H9 (cell line): ENCODE measurements around the gene GABPB2. TPM values are rescaled to one million over a fixed set of nuclear protein-coding genes. Genes with fewer than 3 reads are reported as not detected.
A peak's percentile ranks its signal among the peaks of the same experiment; 100 is the strongest.

Source experiments
- DNase-seq: peaks from one replicate; pipeline ENCODE4 v3.0.0-alpha.2; 2017
- H2AFZ ChIP-seq: one replicate; pipeline ENCODE4 v1.6.1; 2013; ENCODE audit warnings: mild to moderate bottlenecking, low read length, control low read depth, moderate library complexity
- H2AK5ac ChIP-seq: 2 replicates; pipeline ENCODE4 v1.6.1; 2013; ENCODE audit warnings: low read length, control low read depth, mixed read lengths; ENCODE audit not compliant: insufficient read length
- H2BK120ac ChIP-seq: one replicate; pipeline ENCODE4 v1.6.1; 2013; ENCODE audit warnings: low read depth, mild to moderate bottlenecking, low read length, control low read depth, inconsistent platforms; ENCODE audit not compliant: poor library complexity, severe bottlenecking
- H2BK12ac ChIP-seq: 2 replicates; pipeline ENCODE4 v1.6.1; 2013; ENCODE audit warnings: low read length, control low read depth, mixed read lengths, low read depth; ENCODE audit not compliant: insufficient read length
- H2BK15ac ChIP-seq: 2 replicates; pipeline ENCODE4 v1.6.1; 2013; ENCODE audit warnings: low read depth, low read length, control low read depth
- H2BK20ac ChIP-seq: one replicate; pipeline ENCODE4 v1.6.1; 2013; ENCODE audit warnings: low read depth, mild to moderate bottlenecking, low read length, control low read depth, inconsistent platforms; ENCODE audit not compliant: poor library complexity, severe bottlenecking
- H2BK5ac ChIP-seq: 2 replicates; pipeline ENCODE4 v1.6.1; 2013; ENCODE audit warnings: low read length, control low read depth, mixed read lengths; ENCODE audit not compliant: insufficient read length
- H3K14ac ChIP-seq: 2 replicates; pipeline ENCODE4 v1.6.1; 2013; ENCODE audit warnings: low read length, control low read depth; ENCODE audit not compliant: insufficient read depth
- H3K18ac ChIP-seq: 2 replicates; pipeline ENCODE4 v1.6.1; 2013; ENCODE audit warnings: low read depth, mild to moderate bottlenecking, mixed read lengths, low read length, control low read depth; ENCODE audit not compliant: insufficient read length
- H3K23ac ChIP-seq: 2 replicates; pipeline ENCODE4 v1.6.1; 2013; ENCODE audit warnings: low read length, control low read depth, mixed read lengths, low read depth; ENCODE audit not compliant: insufficient read length
- H3K23me2 ChIP-seq: 2 replicates; pipeline ENCODE4 v1.6.1; 2013; ENCODE audit warnings: low read depth, mild to moderate bottlenecking, mixed read lengths, low read length, control low read depth; ENCODE audit not compliant: insufficient read length, poor library complexity, severe bottlenecking
- H3K27ac ChIP-seq: 2 replicates; pipeline ENCODE4 v1.5.1; 2013; ENCODE audit warnings: low read length, control low read depth, mixed read lengths, low read depth; ENCODE audit not compliant: insufficient read length
- H3K27me3 ChIP-seq: 2 replicates; pipeline ENCODE4 v1.6.1; 2013; ENCODE audit warnings: low read length, control low read depth, inconsistent platforms; ENCODE audit not compliant: insufficient read depth
- H3K4ac ChIP-seq: 2 replicates; pipeline ENCODE4 v1.6.1; 2013; ENCODE audit warnings: low read depth, mild to moderate bottlenecking, control low read depth, inconsistent platforms, low read length, moderate library complexity
- H3K4me1 ChIP-seq: 2 replicates; pipeline ENCODE4 v1.6.1; 2013; ENCODE audit warnings: low read length, control low read depth, inconsistent platforms; ENCODE audit not compliant: insufficient read depth
- H3K4me2 ChIP-seq: 2 replicates; pipeline ENCODE4 v1.6.1; 2013; ENCODE audit warnings: low read length, control low read depth, mixed read lengths; ENCODE audit not compliant: insufficient read length, insufficient read depth
- H3K56ac ChIP-seq: 2 replicates; pipeline ENCODE4 v1.6.1; 2013; ENCODE audit warnings: low read depth, mild to moderate bottlenecking, mixed read lengths, low read length, control low read depth; ENCODE audit not compliant: insufficient read length
- H3K79me1 ChIP-seq: 2 replicates; pipeline ENCODE4 v1.6.1; 2013; ENCODE audit warnings: low read depth, mild to moderate bottlenecking, moderate library complexity, low read length, control low read depth, inconsistent platforms; ENCODE audit not compliant: insufficient read depth, poor library complexity, severe bottlenecking
- H3K79me2 ChIP-seq: 2 replicates; pipeline ENCODE4 v1.6.1; 2013; ENCODE audit warnings: low read length, control low read depth, inconsistent platforms; ENCODE audit not compliant: insufficient read depth
- H3K9ac ChIP-seq: 2 replicates; pipeline ENCODE4 v1.6.1; 2013; ENCODE audit warnings: low read length, control low read depth, mixed read lengths; ENCODE audit not compliant: insufficient read length; ENCODE audit errors: extremely low read depth
- H3K9me3 ChIP-seq: one replicate; pipeline ENCODE4 v1.6.1; 2013; ENCODE audit warnings: low read depth, low read length, inconsistent platforms; ENCODE audit not compliant: control insufficient read depth
- H3T11ph ChIP-seq: one replicate; pipeline ENCODE4 v1.6.1; 2013; ENCODE audit warnings: mild to moderate bottlenecking, low read length, control low read depth, inconsistent platforms
- H4K20me1 ChIP-seq: one replicate; pipeline ENCODE4 v1.6.1; 2013; ENCODE audit not compliant: control insufficient read depth, insufficient read length, insufficient read depth
- H4K5ac ChIP-seq: 2 replicates; pipeline ENCODE4 v1.6.1; 2013; ENCODE audit warnings: low read depth, mild to moderate bottlenecking, mixed read lengths, low read length, control low read depth; ENCODE audit not compliant: insufficient read length
- H4K8ac ChIP-seq: replicated peaks from 2 replicates; pipeline ENCODE4 v1.6.1; 2013; ENCODE audit warnings: low read length, control low read depth, mixed read lengths, low read depth; ENCODE audit not compliant: insufficient read length
- H4K91ac ChIP-seq: 2 replicates; pipeline ENCODE4 v1.6.1; 2013; ENCODE audit warnings: low read depth, mild to moderate bottlenecking, moderate library complexity, mixed read lengths, low read length, control low read depth; ENCODE audit not compliant: insufficient read length
- H3K27ac Mint-ChIP-seq, 3 experiments: 2 replicates in 2 of 3; 3 replicates in 1 of 3; pipeline ENCODE4 v1.8.0; 2020 to 2021; ENCODE audit warnings: mixed read lengths in 3 of 3, mild to moderate bottlenecking in 1 of 3, moderate library complexity in 1 of 3
- H3K27me3 Mint-ChIP-seq: 2 replicates; pipeline ENCODE4 v1.8.0; 2021; ENCODE audit warnings: low read depth, mild to moderate bottlenecking, moderate library complexity, mixed read lengths
- H3K36me3 Mint-ChIP-seq, 3 experiments: 2 replicates in 2 of 3; 3 replicates in 1 of 3; pipeline ENCODE4 v1.8.0; 2020 to 2021; ENCODE audit warnings: low read depth in 3 of 3, mixed read lengths in 3 of 3; ENCODE audit not compliant: insufficient read depth in 1 of 3
- H3K4me1 Mint-ChIP-seq, 2 experiments: 2 replicates each; pipeline ENCODE4 v1.8.0; 2020; ENCODE audit warnings: mixed read lengths in 2 of 2
- H3K4me3 Mint-ChIP-seq, 2 experiments: 2 replicates in 1 of 2; 3 replicates in 1 of 2; pipeline ENCODE4 v1.8.0; 2020 to 2021; ENCODE audit warnings: mild to moderate bottlenecking in 2 of 2, mixed read lengths in 2 of 2, moderate library complexity in 1 of 2
- H3K9me3 Mint-ChIP-seq, 2 experiments: 2 replicates in 1 of 2; 3 replicates in 1 of 2; pipeline ENCODE4 v1.8.0; 2020; ENCODE audit warnings: mild to moderate bottlenecking in 2 of 2, mixed read lengths in 2 of 2, moderate library complexity in 1 of 2
- CTCF ChIP-seq: fragments of 200-600 bp; sonication (generic); conservative IDR thresholded peaks from 3 replicates; pipeline ENCODE4 v1.8.0; 2021; ENCODE audit warnings: antibody characterized with exemption, mild to moderate bottlenecking
- WGBS: extraction: QIAGEN DNeasy Blood & Tissue Kit; methylation state at CpG from one replicate; pipeline ENCODE4 v1.1.7; 2013; ENCODE audit warnings: missing lambda C conversion rate, low lambda C conversion rate, mixed read lengths; ENCODE audit not compliant: insufficient read length; ENCODE audit errors: extremely low coverage; 5-methylcytosine and 5-hydroxymethylcytosine counted together
- total RNA-seq: library from RNA; stranded (reverse); gene quantifications from 2 replicates; pipeline ENCODE4 v1.2.1, GENCODE V29; 2021

Gene GABPB2
- total RNA-seq, 1 experiment from 2014 or later = 4.1 TPM

GRCh38 chr1:151106894-151107293 lies 36.3 kb downstream of the GABPB2 start:
- H3K23ac ChIP-seq = no peak overlapping the region
- H3K9me3 Mint-ChIP-seq = no peaks in the 10 kb centered on the region
- no peak overlapping the region for H4K91ac ChIP-seq
- no peaks in the 10 kb centered on the region for H3K23me2 ChIP-seq
- no peak overlapping the region for H3K9ac ChIP-seq
- no peak overlapping the region for H4K8ac ChIP-seq
- no peak overlapping the region for H2AK5ac ChIP-seq
- H2BK20ac ChIP-seq = no peak overlapping the region
- no peak for TF ChIP-seq CTCF
- no peak overlapping the region for H3K4ac ChIP-seq
- H2BK120ac ChIP-seq = no peak overlapping the region
- 0 out of 7 replicates have a peak overlapping the region, but pooled peaks of 1 of the 3 experiments have one; percentile 14 for H3K27ac Mint-ChIP-seq
- H3K9me3 ChIP-seq = no peaks in the 10 kb centered on the region
- H3K27me3 ChIP-seq = no peaks in the 10 kb centered on the region
- no peaks in the 10 kb centered on the region for H4K20me1 ChIP-seq
- H3K36me3 Mint-ChIP-seq = no peaks in the 10 kb centered on the region
- no peak overlapping the region for H3K14ac ChIP-seq
- no peak overlapping the region for H2BK15ac ChIP-seq
- H3K79me2 ChIP-seq = no peaks in the 10 kb centered on the region
- H3K27me3 Mint-ChIP-seq = no peaks in the 10 kb centered on the region
- H3K18ac ChIP-seq = no peak overlapping the region
- H3K4me3 Mint-ChIP-seq = no peak overlapping the region
- no peak overlapping the region for H2BK5ac ChIP-seq
- no peak overlapping the region for H4K5ac ChIP-seq
- H3K4me1 Mint-ChIP-seq = no peaks in the 10 kb centered on the region
- H3K4me1 ChIP-seq = no peaks in the 10 kb centered on the region
- no peaks in the 10 kb centered on the region for H3K79me1 ChIP-seq
- WGBS = no CpG with 5 or more reads among the region's 2 CpGs
- H3K27ac ChIP-seq = no peak overlapping the region
- no peak overlapping the region for H2AFZ ChIP-seq
- DNase-seq = no peak
- no peak overlapping the region for H2BK12ac ChIP-seq
- H3K4me2 ChIP-seq = no peak overlapping the region
- no peak overlapping the region for H3T11ph ChIP-seq
- no peak overlapping the region for H3K56ac ChIP-seq
